GM12873 (cell line): ENCODE measurements around the gene ATP1A3.
A peak's percentile ranks its signal among the peaks of the same experiment; 100 is the strongest.

Experiments used
- TF ChIP-seq, protein P1 (sequence below): IDR thresholded peaks from 2 replicates; pipeline ENCODE4 v1.5.1; 2012; ENCODE audit warnings: low read depth, mild to moderate bottlenecking, moderate library complexity, low read length, control low read depth; ENCODE audit not compliant: insufficient read depth; ENCODE audit errors: missing control alignments

The ATP1A3 gene

GRCh38 chr19:41930926-41931592, 63.0 kb downstream of the ATP1A3 start:
- TF ChIP-seq, protein P1, sequence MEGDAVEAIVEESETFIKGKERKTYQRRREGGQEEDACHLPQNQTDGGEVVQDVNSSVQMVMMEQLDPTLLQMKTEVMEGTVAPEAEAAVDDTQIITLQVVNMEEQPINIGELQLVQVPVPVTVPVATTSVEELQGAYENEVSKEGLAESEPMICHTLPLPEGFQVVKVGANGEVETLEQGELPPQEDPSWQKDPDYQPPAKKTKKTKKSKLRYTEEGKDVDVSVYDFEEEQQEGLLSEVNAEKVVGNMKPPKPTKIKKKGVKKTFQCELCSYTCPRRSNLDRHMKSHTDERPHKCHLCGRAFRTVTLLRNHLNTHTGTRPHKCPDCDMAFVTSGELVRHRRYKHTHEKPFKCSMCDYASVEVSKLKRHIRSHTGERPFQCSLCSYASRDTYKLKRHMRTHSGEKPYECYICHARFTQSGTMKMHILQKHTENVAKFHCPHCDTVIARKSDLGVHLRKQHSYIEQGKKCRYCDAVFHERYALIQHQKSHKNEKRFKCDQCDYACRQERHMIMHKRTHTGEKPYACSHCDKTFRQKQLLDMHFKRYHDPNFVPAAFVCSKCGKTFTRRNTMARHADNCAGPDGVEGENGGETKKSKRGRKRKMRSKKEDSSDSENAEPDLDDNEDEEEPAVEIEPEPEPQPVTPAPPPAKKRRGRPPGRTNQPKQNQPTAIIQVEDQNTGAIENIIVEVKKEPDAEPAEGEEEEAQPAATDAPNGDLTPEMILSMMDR, result peak; percentile 71

- TF ChIP-seq, protein P1, result no peak
Measured at GRCh38 chr19:41930322-41930722, 63.7 kb downstream of the ATP1A3 start.

DNA sequence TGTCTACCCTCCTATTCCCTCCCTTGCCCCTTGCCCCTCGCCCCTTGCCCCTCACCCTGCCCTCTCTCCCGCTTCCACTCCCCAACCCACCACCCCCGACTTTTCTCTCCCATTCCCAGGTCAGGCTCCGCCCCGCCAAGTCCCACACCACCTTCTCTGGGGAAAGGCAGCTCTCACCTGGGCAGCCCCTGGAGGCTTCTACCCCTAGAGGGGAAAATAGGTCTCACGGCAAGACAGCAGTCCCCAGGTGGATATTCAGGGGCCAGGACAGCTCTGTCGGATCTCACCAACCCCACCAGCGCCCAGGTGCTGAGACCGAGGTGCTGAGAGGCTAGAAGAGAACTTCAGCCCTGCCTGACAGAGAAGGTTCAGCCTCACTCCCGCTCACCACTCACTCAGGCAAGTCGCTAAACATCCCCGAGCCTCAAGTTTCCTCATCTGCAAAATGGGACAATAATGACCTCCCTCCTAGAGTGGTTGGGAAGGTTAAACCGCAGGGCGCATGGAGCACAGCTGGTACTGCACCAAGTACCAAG, 64.4 kb downstream of the ATP1A3 start:
- TF ChIP-seq, protein P1, result no peak

DNA sequence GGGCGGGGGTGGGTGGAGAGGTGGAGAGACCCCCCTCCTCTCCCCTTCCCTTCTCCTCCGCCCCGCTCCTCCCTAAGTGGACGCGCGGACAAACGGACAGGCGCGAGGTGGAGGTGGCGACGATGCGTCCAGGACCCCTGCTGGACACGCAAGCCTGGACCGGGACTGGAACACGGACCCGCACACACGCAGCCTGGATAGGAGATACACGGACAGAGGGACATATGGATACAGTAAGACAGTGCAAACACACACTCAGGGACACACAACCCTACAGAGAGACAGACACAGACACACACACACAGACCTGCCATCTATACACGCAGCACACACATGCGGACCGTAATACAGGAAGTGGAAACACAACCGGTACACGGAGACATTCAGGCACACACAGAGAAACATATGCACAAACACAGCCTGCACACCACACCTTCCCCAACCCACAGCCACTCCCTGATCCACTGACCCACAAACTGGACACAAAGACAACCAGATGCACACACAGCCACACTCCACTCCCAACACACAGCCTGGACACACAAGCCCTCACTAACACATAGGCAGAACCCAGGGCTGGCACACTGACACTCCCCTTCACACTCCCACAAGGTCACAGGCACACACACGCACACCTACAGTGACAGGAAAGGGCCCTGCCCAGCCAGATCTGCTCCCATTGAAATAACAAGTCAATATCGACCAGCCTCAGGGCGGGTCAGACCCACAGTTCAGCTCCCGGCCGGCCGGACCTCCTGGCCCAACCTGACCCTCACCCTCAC, 65.1 kb downstream of the ATP1A3 start:
- TF ChIP-seq, protein P1, result no peak

GRCh38 chr19:41928221-41928683, 65.8 kb downstream of the ATP1A3 start, which contains the start of gene ERFL:
Gene ERFL, minus strand, starts transcription at chr19:41928449. Its CDS starts 15,530 bp downstream, at chr19:41912919.
- TF ChIP-seq, protein P1, result no peak

GRCh38 chr19:41927497-41928192, 66.4 kb downstream of the ATP1A3 start:
- TF ChIP-seq, protein P1, result no peak
